Stomach (tissue), 9 donors: ENCODE measurements around the gene KCNQ5. TPM values are rescaled to one million over a fixed set of nuclear protein-coding genes. Genes with fewer than 3 reads are reported as not detected.

Experiments used
- DNase-seq, 2 donors: peaks; one replicate each; pipeline versions ENCODE4 v3.0.0 to v3.0.0-alpha.2; 2013 to 2019
- H3K27ac ChIP-seq, 5 donors: fragments of 200-600 bp in 4 of 5; sonication (generic) in 4 of 5; one replicate each; pipeline ENCODE4 v1.5.1; 2013 to 2019; ENCODE audit warnings: mild to moderate bottlenecking in 1 of 5, moderate library complexity in 1 of 5
- H3K27me3 ChIP-seq, 3 donors: fragments of 200-600 bp; sonication (generic); one replicate each; pipeline ENCODE4 v1.5.1; 2017 to 2019; ENCODE audit warnings: mixed run types in 1 of 3
- H3K36me3 ChIP-seq, 4 donors: fragments of 200-600 bp; sonication (generic); 1 replicate in 3 of 4; 2 replicates in 1 of 4; pipeline ENCODE4 v1.5.1; 2016 to 2019
- H3K4me1 ChIP-seq, 4 donors: fragments of 200-600 bp; sonication (generic); one replicate each; pipeline ENCODE4 v1.5.1; 2016 to 2019
- H3K4me3 ChIP-seq, 4 donors: fragments of 200-600 bp; sonication (generic) in 3 of 4; one replicate each; pipeline ENCODE4 v1.5.1; 2016 to 2019; ENCODE audit warnings: mild to moderate bottlenecking in 1 of 4
- H3K9me3 ChIP-seq, 4 donors: fragments of 200-600 bp; sonication (generic); one replicate each; pipeline ENCODE4 v1.5.1; 2016 to 2019
- EP300 ChIP-seq: sonication (generic); formaldehyde crosslinking; IDR thresholded peaks from one replicate; pipeline ENCODE4 v1.6.1; 2017; ENCODE audit warnings: antibody characterized with exemption
- POLR2A ChIP-seq, 4 donors: fragments of 450-650 bp; IDR thresholded peaks; one replicate each; pipeline ENCODE4 v1.6.1; 2016; ENCODE audit warnings: antibody characterized with exemption in 4 of 4, control low read depth in 2 of 4, mild to moderate bottlenecking in 1 of 4, moderate library complexity in 1 of 4
- POLR2AphosphoS5 ChIP-seq, 3 donors: sonication (generic); formaldehyde crosslinking; IDR thresholded peaks; one replicate each; pipeline ENCODE4 v1.6.1; 2016; ENCODE audit warnings: antibody characterized with exemption in 3 of 3
- WGBS, 5 donors: extraction: QIAGEN DNeasy Blood & Tissue Kit in 3 of 5; methylation state at CpG; one replicate each; pipeline versions ENCODE4 v1.1.5 to v1.1.7; 2013 to 2018; 5-methylcytosine and 5-hydroxymethylcytosine counted together
- intact Hi-C: fragments of 100-400 bp; cut with DNase I; formaldehyde crosslinking; loops from one replicate; pipeline ENCODE4 v1.15.1; 2023; ENCODE audit warnings: low total_unique reads
- polyA plus RNA-seq, 3 donors: library from polyadenylated mRNA; stranded (reverse); fragments of 200-250 nt; gene quantifications; one replicate each; pipeline ENCODE4 v1.2.3, GENCODE V29; 2013
- total RNA-seq, 5 donors: library from RNA; depleted of rRNA; stranded (reverse); fragments of >200 nt; gene quantifications; one replicate each; pipeline versions ENCODE4 v1.1.0 to v1.2.3, GENCODE V29; 2014 to 2016
- TF ChIP-seq, protein P1 (sequence below), 7 experiments: fragments of 450-650 bp in 4 of 7; fragments of 200-600 bp in 3 of 7; sonication (generic) in 3 of 7; IDR thresholded peaks; one replicate each; pipeline ENCODE4 v1.5.1; 2016 to 2019; ENCODE audit warnings: antibody characterized with exemption in 7 of 7, control low read depth in 2 of 7, mild to moderate bottlenecking in 1 of 7
- donor health status: healthy with polysubstance abuse.
- donor health status: Bipolar disorder and iron deficiency.
- donor health status: healthy.

Gene KCNQ5
- total and polyA plus RNA-seq, 8 donors, result 0.12 to 2.8 (median 0.37) TPM; not detected in 2

DNA sequence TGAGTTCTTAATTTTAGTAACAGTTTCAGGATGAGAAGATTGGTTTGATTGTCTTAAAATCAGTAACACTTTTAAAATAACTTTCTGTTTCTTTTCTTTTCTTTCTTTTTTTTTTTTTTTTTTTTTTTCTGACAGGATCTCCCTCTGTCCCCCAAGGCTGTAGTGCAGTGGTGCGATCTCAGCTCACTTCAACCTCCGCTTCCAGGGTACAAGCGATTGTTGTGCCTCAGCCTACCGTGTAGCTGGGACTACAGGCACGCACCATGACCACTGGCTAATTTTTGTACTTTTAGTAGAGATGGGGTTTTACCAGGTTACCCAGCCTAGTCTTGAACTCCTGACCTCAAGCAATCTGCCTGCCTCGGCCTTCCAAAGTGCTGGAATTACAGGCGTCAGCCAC, 33.7 kb upstream of the KCNQ5 start:
- TF ChIP-seq EP300 (no peak), POLR2AphosphoS5 (IDR thresholded peaks at IDR 0.05) (no peak), POLR2A (IDR thresholded peaks at IDR 0.05) (no peak)
- TF ChIP-seq, protein P1, sequence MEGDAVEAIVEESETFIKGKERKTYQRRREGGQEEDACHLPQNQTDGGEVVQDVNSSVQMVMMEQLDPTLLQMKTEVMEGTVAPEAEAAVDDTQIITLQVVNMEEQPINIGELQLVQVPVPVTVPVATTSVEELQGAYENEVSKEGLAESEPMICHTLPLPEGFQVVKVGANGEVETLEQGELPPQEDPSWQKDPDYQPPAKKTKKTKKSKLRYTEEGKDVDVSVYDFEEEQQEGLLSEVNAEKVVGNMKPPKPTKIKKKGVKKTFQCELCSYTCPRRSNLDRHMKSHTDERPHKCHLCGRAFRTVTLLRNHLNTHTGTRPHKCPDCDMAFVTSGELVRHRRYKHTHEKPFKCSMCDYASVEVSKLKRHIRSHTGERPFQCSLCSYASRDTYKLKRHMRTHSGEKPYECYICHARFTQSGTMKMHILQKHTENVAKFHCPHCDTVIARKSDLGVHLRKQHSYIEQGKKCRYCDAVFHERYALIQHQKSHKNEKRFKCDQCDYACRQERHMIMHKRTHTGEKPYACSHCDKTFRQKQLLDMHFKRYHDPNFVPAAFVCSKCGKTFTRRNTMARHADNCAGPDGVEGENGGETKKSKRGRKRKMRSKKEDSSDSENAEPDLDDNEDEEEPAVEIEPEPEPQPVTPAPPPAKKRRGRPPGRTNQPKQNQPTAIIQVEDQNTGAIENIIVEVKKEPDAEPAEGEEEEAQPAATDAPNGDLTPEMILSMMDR (IDR thresholded peaks at IDR 0.05), result no peak
- H3K4me1 ChIP-seq, result no peaks in the 10 kb centered on the region
- 84 to 91% (median 91%) methylated on average over 7 of the region's 7 CpGs for WGBS, 5 donors
- H3K36me3 ChIP-seq, result no peaks in the 10 kb centered on the region
- DNase-seq, result no peak
- no peaks in the 10 kb centered on the region for H3K9me3 ChIP-seq
- no peak overlapping the region for H3K27ac ChIP-seq
- no peak overlapping the region for H3K4me3 ChIP-seq
- intact Hi-C loops, result no loop called here
- H3K27me3 ChIP-seq, result no peaks in the 10 kb centered on the region

DNA sequence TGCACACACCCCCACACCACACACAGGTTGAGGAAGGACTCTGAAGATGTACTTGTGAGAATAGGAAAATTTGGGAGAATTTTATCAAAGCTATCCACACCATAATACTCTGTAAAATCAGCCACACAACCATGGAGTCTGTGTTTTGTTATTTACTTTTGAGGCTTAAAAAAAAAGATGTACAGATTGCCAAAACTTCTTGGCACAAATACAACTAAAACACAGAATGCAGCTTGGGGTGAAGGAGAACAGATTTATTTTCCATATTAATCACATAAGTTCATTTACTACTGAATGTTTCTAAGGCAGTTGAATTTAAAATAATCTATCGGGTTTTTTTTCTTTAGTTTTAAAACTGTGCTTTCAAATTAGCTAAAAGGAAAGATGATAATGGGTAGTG, 32.8 kb upstream of the KCNQ5 start:
- peak in 1 of 2 donors; percentile 24 for DNase-seq
- no peaks in the 10 kb centered on the region for H3K9me3 ChIP-seq
- no peak overlapping the region for H3K27ac ChIP-seq
- TF ChIP-seq, protein P1 (IDR thresholded peaks at IDR 0.05), result no peak
- no peak for TF ChIP-seq EP300
- no peak for TF ChIP-seq POLR2A (IDR thresholded peaks at IDR 0.05)
- TF ChIP-seq POLR2AphosphoS5 (IDR thresholded peaks at IDR 0.05), result no peak
- no peak overlapping the region for H3K4me3 ChIP-seq
- WGBS, 5 donors, result 16 to 44% (median 24%) methylated on average over 1 of the region's 1 CpG
- no peaks in the 10 kb centered on the region for H3K4me1 ChIP-seq
- H3K36me3 ChIP-seq, result no peaks in the 10 kb centered on the region
- no peaks in the 10 kb centered on the region for H3K27me3 ChIP-seq
- intact Hi-C loops, result no loop called here

GRCh38 chr6:72595812-72596211, 26.1 kb upstream of the KCNQ5 start:
- WGBS, 5 donors, result 69 to 78% (median 73%) methylated on average over 3 of the region's 3 CpGs
- Histone ChIP-seq H3K9me3 (no peaks in the 10 kb centered on the region), H3K27ac (no peak overlapping the region), H3K4me1 (no peaks in the 10 kb centered on the region), H3K36me3 (no peaks in the 10 kb centered on the region), H3K4me3 (no peak overlapping the region), H3K27me3 (no peaks in the 10 kb centered on the region)
- TF ChIP-seq, protein P1 (IDR thresholded peaks at IDR 0.05), result no peak
- TF ChIP-seq EP300 (no peak), POLR2A (IDR thresholded peaks at IDR 0.05) (no peak), POLR2AphosphoS5 (IDR thresholded peaks at IDR 0.05) (no peak)
- DNase-seq, result no peak
- intact Hi-C loops, result no loop called here

GRCh38 chr6:72616406-72617015, 5.4 kb upstream of the KCNQ5 start:
- no peaks in the 10 kb centered on the region for H3K36me3 ChIP-seq
- TF ChIP-seq, protein P1 (IDR thresholded peaks at IDR 0.05), result peak in 5 of 7 experiments; percentile 11 to 54 (median 42)
- no peak for TF ChIP-seq POLR2A (IDR thresholded peaks at IDR 0.05)
- no peak overlapping the region for H3K27ac ChIP-seq
- intact Hi-C loops, result loop anchor here (10.0 kb wide), 1 partner anchor 518 kb away; no protein-coding TSS in a partner anchor
- DNase-seq, result peak in 1 of 2 donors; percentile 56
- H3K4me1 ChIP-seq, result peaks cover 12 to 21% (median 20%) of the 10 kb centered on the region in 4 donors
- no peaks in the 10 kb centered on the region for H3K9me3 ChIP-seq
- 29 to 35% (median 32%) methylated on average over 3 of the region's 3 CpGs for WGBS, 5 donors
- peaks cover 0 to 10% (median 8%) of the 10 kb centered on the region in 3 donors for H3K27me3 ChIP-seq
- H3K4me3 ChIP-seq, result no peak overlapping the region
